HG02938 (cell line): ENCODE measurements around the gene ZSCAN32.

Experiments
- ATAC-seq: cut with Tn5 transposase; IDR thresholded peaks from one replicate; pipeline ENCODE4 v1.9.1; 2021; ENCODE audit warnings: mild to moderate bottlenecking, moderate library complexity; ENCODE audit not compliant: unreplicated experiment

ZSCAN32 gene

GRCh38 chr16:3358871-3359270, 41.9 kb downstream of the ZSCAN32 start:
- no peak for ATAC-seq

- ATAC-seq, result no peak
Observed at GRCh38 chr16:3356118-3356517, 44.7 kb downstream of the ZSCAN32 start.

- ATAC-seq, result no peak
Observed at GRCh38 chr16:3355589-3355988, 45.2 kb downstream of the ZSCAN32 start, which contains the start of gene OR2C1. Gene OR2C1, plus strand, starts transcription at chr16:3355889. Its CDS starts 52 bp downstream, at chr16:3355941.

GRCh38 chr16:3349175-3349574, 51.6 kb downstream of the ZSCAN32 start:
- ATAC-seq, result no peak

- ATAC-seq, result no peak
Observed at GRCh38 chr16:3348547-3349167, 52.1 kb downstream of the ZSCAN32 start.

GRCh38 chr16:3347586-3347985, 53.2 kb downstream of the ZSCAN32 start:
- ATAC-seq, result no peak

GRCh38 chr16:3346041-3346440, 54.8 kb downstream of the ZSCAN32 start:
- ATAC-seq, result no peak
